ENCODE results near the gene PDRG1.
"Not testable (repeated sequence)": the region's sequence is repeated elsewhere in the genome, so short reads cannot be mapped to it uniquely, and the experiment has no call there.

Gene PDRG1

DNA sequence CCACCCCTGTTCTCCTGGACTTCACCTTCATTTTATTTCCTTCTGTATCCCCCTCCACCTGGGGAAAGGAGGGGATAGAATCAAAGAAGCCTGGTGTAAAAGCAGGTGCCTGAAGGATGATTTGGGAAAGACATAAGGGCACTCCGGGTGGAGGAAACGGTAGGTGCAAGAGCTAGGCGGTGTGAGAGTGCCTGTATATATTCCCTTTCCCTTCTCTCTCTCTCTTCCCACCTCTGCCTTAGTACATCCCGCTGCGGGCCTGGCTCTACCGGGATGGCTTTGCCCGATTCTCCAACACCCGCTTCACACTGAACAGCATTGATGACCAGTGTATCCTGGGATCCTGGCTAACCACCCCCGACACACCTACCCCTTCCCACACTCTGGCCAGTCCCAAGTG is 26.2 kb downstream of the PDRG1 start:
- DNase-seq = no peak

GRCh38 chr20:31924561-31924960 is 27.3 kb downstream of the PDRG1 start:
- DNase-seq = no peak

DNA sequence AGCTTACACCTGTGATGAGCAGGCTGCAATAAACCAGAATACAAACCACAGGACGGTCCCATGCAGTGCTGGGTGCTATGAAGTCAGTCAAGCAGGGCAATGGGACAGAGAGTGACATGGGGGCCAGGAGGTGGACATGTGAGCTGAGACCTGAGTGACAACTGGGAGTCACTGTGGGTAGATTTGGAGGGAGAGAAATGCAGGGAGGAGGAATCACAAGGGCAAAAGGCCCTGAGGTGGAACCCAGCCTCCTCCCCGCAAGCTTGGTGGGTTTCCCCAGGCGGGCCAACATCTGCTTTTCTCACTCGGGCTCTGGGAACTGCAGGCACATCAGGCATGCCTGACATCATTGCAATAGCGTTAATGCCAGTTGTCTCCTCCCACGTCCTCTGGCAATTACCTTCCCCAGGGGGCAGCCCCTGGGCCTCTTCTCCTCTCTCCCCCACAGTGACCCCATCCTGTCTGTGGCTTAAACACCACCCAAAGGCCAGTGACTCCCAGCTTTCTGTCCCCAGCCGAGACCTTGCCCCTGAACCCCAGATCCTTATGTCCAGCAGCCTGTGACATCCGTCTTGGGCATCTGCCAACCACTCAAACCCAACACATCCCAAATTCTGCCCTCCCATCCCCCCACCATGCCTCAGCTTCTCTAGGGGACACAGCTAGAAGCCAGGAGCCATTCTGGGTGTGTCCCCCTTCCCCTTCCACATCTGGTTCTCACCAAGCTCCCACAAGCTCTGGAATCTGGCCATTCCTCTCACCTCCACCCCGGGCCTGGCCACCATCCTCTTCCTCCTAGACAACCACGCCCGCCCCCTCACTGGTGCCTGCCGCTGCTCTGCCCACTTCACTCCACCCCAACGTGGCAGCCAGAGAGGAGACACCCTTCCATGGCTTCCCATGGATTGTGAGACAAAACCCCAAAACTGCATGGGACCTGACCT is 28.2 kb downstream of the PDRG1 start:
- no peak for DNase-seq

- DNase-seq = no peak
Measured at GRCh38 chr20:31922588-31922987, 29.3 kb downstream of the PDRG1 start.

DNA sequence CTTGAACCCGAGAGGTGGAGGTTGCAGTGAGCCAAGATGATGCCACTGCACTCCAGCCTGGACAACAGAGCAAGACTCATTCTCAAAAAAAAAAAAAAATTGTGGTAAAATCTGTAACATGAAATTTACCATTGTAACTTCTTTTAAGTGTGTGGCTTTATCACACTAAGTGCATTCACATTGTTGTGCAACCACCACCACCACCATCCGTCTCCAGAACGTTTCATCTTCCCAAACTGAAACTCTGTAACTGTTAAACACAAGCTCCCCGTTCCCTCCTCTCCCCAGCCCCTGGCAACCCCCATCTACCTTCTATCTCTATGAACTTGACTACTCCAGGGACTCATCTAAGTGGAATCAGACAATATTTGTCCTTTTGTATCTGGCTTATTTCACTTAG is 29.7 kb downstream of the PDRG1 start:
- DNase-seq = no peak

DNA sequence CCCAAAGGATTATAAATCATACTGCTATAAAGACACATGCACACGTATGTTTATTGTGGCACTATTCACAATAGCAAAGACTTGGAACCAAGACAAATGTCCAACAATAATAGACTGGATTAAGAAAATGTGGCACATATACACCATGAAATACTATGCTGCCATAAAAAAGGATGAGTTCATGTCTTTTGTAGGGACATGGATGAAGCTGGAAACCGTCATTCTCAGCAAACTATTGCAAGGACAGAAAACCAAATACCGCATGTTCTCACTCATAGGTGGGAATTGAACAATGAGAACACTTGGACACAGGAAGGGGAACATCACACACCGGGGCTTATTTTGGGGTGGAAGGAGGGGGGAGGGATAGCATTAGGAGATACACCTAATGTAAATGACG is 30.4 kb downstream of the PDRG1 start:
- DNase-seq = not testable (repeated sequence)

DNA sequence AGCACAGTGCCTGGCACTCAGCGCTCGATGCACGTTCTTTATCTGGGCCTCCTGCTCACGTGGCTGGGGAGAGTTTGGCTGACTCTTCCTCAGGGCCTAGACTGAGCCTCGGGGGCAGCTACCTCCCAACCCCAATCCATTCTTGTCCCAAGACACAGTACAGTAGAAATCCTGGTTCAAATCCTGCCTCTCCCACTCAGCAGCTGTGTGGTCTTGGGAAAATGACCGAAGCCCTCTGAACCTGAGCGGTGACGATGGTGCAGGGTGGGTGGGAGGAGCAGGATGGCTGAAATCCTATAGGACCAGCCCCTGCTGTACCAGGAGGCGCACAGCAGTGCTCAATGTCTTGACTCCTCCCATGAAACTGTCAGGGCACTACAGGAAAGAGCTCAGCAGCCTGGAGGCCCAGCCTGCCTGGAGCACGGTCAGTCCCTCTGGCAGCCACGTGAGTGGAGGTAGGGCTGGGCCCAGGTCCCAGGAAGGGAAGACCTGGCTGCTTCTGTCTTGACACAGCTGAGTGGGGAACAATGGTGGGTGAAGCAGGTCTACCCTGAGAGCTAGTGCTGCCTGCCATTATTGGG is 31.5 kb downstream of the PDRG1 start:
- no peak for DNase-seq

GRCh38 chr20:31919410-31920155 is 32.3 kb downstream of the PDRG1 start:
- DNase-seq = no peak

GRCh38 chr20:31918466-31919105 is 33.3 kb downstream of the PDRG1 start:
- no peak for DNase-seq

DNA sequence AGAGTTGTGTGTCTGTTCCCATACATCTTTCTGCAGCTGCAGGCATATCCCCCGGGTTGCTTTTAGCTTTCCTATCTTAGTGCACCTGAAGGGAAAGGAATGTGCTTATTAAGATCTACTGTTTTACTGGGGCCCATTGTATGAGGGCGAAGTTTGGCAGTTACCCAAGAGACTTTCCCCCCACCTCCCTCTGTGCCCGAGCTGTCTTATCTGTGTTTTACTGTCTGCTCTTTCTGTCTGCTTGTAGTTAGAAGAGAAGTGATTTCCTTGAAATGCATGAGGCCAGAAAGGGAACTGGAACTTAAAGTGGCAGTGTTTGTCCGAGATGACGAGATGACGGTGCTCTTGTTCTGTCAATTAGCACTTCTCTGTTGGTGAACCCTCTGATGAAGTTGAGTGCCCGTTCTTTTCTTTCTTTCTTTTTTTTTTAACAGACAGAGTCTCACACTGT is 33.9 kb downstream of the PDRG1 start:
- DNase-seq = not testable (repeated sequence)

DNA sequence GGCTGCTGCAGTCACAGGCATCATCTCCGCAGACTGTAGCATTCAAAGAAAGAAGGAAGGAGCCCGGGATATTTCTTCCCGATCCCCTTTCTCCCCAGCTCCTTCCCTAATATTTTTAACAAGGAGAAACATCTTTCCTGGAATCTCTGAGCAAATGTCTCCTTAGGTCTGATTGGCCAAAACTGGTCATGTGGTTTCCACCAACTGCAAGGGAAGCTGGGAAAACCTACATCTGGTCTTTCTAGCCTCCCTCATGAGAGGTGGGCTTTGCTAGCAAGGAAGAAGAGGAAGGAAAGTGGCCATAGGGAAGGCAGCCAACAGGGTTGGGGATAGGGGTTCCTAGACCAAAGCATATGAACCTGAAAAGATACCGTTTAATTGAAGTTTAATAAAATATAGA is 35.1 kb downstream of the PDRG1 start:
- DNase-seq = no peak

DNA sequence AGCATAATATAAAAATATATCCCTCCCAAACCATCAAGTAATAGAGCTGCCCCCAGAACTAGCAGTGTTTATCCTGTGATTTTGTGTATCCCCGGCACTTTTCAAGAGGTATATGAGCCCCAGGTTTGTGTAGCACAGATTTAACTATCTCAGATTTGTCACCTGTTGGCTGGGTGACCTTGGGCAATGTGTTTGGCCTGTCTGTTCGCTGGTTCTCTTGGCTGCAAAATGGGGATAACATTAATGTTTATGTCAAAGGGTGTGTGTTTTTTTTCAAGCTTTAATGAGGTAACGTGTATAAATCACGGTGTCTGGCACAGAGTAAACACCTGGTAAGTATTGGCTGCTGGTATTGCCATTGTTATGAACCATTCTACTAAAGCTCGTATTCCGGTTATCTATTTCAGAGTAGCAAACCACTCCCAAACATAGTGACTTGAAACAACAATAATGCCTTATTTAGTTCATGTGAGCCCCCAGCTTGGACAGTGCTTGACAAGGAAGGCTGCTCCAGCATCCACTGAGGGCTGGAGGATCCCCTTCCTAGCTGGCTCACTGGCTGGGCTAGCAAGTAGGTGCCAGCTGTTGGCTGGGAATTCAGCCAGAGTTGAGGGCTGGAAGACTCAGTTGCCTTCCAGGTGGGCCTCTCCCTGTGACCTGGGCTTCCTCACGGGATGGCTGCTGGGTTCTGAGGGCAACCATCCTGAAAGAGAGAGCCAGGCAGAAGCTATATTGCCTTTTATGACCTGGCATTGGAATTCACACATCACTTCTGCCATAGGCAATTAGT is 36.2 kb downstream of the PDRG1 start:
- no peak for DNase-seq

- DNase-seq = no peak
Measured at GRCh38 chr20:31914170-31914569, 37.7 kb downstream of the PDRG1 start.

DNA sequence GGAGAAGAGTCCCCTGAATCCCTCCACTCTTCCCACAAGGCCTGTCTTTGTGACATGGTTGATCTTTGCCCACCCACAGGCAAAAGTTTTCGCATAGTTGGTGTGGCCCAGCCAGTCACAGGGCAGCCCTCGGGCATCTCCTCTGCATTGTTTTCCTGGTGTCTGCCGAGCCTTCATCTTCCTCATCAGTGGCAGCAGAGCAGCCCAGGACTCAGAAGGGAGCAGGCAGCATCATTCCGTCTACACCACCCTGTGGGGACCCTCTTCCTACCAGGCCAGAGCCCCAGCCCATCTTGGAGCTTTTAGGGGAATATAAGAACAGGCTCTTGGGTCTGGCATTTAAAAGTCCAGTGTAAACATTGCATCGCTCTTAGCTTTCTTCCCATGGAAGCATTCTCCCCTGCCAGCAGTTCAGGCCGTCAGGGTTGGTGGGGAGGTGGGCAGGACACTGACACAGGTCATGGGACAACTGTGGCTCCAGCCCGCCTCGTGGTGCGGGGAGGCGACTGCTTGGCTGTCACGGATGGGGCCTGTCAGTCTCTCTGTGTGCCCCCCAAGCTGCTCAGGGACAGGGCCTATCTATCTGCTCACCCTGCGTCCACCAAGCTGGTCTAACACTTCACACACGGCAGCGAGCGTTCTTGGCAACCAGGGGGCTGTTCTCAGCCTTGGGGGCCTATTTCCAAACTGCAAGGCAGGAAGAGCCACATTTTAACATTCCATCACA is 38.3 kb downstream of the PDRG1 start:
- no peak for DNase-seq

GRCh38 chr20:31910071-31910803 is 41.6 kb downstream of the PDRG1 start:
- no peak for DNase-seq

DNA sequence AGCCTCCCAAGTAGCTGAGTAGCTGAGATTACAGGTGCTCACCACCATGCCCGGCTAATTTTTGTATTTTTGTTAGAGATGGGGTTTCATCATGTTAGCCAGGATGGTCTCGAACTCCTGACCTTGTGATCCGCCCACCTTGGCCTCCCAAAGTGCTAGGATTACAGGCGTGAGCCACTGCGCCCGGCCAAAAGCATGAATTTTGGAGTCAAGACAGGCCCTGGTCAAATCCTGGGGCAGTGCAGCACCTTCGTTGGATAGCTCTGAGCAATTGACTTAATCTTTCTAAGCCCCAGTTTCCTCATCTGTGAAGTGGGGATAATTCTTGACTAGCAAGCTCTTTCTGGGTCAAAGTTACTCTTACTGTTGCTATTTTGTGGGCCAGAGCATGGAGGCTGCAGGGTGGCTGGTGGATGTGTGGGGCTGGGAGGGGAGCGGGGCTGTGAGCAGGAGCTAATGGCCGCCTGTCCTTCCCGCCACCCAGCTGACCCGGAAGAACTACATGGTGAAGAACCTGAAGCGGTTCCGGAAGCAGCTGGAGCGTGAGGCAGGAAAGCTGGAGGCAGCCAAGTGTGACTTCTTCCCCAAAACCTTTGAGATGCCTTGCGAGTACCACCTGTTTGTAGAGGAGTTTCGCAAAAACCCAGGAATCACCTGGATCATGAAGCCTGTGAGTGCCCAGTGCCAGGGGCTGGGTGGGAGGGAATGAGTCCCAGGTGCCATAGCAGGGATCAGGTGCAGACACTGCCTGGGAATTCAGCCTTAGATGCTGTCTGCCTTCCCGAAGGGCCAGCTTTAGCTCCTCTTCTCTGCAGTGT is 42.4 kb downstream of the PDRG1 start:
- no peak for DNase-seq

DNA sequence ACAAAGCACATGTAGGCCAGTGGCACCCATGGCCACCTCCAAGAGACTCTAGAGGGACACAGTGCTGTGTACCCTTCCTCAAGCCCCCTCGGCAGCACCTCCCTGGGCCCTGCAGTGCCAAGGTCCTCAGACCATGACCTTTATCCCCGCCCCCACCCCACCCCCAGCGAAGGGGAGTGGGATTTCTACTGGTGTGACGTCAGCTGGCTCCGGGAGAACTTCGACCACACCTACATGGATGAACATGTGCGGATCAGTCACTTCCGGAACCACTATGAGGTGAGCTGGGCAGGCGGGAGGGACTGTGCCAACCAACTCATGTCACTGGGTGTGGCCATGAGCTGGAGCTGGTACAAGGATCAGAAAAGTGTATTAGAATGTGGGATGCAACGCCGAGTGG is 43.4 kb downstream of the PDRG1 start:
- DNase-seq = no peak

GRCh38 chr20:31908016-31908415 is 43.8 kb downstream of the PDRG1 start:
- DNase-seq = no peak

DNA sequence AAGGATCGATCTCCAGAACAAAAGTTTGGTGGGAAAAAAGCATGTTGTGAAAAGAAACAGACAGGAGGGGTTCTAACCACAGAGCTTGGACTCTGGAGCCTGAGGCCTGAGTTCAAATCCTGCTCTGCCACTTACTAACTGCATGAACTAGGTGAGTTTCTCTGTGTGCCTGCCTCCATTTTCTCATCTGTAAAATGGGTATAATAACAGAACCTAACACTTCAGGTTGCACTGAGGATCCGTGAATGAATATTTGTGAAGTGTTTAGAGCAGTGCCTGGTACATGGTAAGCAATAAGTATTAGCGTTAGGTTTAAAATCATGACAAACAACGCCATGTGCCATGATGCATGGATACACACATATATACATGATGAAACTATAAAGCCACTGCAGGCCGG is 44.8 kb downstream of the PDRG1 start:
- no peak for DNase-seq

- DNase-seq = no peak
Measured at GRCh38 chr20:31906001-31906400, 45.8 kb downstream of the PDRG1 start.

Data from fibroblast of skin of right biceps (primary cell).